Measurements from ENCODE around the gene SEMA4D.
"Not testable (repeated sequence)": the region's sequence is repeated elsewhere in the genome, so short reads cannot be mapped to it uniquely, and the experiment has no call there.

- not testable (repeated sequence) for TF ChIP-seq CTCF (IDR thresholded peaks at IDR 0.05; ENCODE audit: low read length); EZH2 (IDR thresholded peaks at IDR 0.05; ENCODE audit: borderline replicate concordance, low read length)
Observed at GRCh38 chr9:89479669-89480011, 18.3 kb downstream of the SEMA4D start.

All from OCI-LY1 (cell line).